Activated gamma-delta T cell treated with anti-CD3 and anti-CD28 coated beads, Interleukin-2, amount 50 U/mL, for 16 hours (primary cell): ENCODE results near the gene ANKRD20A1.
"Not testable (repeated sequence)": the region's sequence is repeated elsewhere in the genome, so short reads cannot be mapped to it uniquely, and the experiment has no call there.

Experiments used
- DNase-seq: peaks from one replicate; pipeline ENCODE4 v3.0.0-alpha.2; 2020; ENCODE audit warnings: low read depth

The ANKRD20A1 gene

DNA sequence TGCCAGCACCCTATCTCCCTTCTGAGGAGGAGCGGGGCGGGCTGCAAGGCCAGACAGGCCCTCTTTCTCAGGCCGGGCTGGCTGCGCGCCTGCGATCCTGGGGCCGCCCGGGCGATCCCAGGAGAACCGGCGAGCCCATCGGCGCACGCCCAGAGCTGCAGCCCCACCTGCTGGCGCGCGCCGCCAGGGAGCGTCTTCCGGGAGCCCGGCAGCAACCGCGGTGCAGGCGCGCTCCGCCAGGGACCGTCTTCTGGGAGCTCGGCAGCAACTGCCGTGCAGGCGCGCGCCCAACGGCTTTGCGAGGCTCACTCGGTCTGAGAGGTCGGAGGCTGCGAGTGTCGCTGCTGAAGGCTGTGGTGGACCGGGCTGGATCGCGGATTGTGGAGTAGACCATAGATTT, at the start of gene ANKRD20A1:
TSS of gene ANKRD20A1 (plus strand) at position 61 of the 400 bp plus-strand sequence. CDS start 496 bp downstream, outside the sequence.
- DNase-seq: not testable (repeated sequence)

DNA sequence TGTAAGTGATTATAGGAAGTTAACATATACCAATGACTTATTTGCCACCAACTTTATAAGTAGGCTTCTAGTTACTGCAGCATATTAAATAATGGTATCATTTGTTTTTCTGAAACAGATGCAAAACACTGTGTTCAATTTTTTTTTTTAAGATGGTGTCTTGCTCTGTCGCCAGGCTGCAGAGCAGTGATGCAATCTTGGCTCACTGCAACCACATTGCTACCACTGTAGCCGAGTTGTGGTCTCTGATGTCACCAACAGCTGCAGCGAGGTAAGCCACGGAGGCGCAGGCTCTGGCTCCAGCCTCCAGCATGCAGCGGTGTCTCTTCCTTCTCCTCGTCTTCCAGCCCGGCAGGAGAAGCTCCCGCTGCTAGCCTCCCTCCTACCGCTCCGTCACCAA, 26.6 kb upstream of the ANKRD20A1 start:
- not testable (repeated sequence) for DNase-seq
